NCI-H2196 treated with DMSO at 0.1 percent for 48 hours (cell line): ENCODE data around the gene FAM193A.
"Not testable (repeated sequence)": the region's sequence is repeated elsewhere in the genome, so short reads cannot be mapped to it uniquely, and the experiment has no call there.

Source experiments
- DNase-seq: peaks from one replicate; lab custom pipeline; 2025; ENCODE audit not compliant: unreplicated experiment; lab: John Stamatoyannopoulos, UW

The FAM193A gene

DNA sequence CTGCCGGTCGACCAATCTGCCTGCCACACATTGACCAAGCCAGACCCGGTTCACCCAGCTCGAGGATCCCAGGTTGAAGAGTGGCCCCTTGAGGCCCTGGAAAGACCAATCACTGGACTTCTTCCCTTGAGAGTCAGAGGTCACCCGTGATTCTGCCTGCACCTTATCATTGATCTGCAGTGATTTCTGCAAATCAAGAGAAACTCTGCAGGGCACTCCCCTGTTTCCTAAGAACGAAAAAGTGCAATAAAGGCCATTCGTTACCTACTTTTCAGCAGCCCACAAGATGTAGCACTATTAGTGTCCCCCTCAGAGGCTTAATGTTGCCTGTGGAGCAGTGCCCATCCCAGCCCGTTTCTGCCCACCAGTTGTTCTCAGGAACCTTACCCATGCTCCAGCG is 22.3 kb upstream of the FAM193A start:
- not testable (repeated sequence) for DNase-seq

- DNase-seq, result not testable (repeated sequence)
Observed at GRCh38 chr4:2514944-2515343, 21.5 kb upstream of the FAM193A start.

DNA sequence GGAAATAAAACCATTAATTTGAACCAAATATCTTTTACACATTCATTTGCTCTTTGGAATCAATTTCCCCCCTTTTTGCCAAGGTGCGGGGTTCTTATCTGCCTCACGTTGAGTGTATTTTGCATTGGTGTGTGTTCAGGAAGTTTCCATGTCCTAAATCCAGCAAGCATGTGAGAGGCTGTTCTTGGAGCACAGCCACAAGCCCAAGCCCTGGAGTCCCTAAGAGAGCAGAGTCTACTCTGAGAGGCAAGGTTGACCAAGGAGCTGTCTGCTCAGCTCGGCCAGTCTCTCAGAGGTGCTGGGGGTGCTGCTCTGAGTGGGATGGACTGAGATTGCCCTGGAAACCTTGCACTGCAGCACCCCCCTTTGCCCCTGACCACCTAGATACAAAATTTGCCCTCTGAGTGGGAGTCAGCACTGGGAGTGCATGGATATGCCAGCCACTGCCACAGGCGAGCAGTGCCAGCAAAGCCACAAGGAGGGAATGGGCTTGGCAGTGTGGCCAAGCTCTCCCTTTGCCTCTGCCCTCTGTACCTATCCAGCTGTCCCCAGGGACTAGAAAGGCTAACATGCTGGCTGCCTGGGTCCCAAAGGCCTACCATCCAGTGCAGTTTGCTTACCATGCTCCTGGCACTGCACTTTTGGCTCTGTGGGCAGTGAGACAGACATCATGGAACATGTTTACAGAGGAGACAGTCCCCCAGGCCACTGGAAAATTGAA is 20.5 kb upstream of the FAM193A start:
- no peak for DNase-seq

DNA sequence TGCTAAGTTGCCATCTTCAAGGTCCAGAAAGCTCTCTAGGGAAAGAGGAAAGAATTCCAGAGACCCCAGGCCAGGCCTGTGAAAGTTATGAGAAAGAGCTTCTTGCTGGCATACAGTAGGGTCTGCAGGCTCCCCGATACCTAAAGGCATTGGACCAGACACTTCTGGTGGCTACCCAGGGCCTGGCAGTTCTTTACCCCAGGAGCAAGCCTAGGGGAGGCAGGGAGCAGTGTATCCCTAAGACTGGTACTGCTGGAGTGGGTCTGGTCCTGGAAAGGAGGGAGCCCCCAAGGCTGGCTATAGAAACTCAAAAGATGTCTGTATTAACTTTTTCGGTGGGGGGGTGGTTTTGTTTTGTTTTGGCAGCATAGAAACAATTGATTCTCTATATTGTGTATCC is 19.8 kb upstream of the FAM193A start:
- DNase-seq, result no peak

DNA sequence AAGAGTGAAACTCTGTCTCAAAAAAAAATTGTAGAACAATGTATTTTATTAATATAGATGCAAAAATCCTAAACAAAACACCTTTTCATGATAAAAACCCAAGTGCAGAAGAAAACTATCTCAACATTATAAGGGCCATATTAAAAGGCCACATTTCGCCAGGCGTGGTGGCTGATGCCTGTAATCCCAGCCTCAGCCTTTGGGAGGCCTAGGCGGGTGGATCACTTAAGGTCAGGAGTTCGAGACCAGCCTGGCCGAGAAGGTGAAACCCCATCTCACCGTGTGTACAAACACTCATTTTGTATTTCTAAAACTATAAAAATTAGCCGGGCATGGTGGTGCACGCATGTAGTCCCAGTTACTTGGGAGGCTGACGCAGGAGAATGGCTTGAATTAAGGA is 9.9 kb upstream of the FAM193A start:
- DNase-seq, result no peak

DNA sequence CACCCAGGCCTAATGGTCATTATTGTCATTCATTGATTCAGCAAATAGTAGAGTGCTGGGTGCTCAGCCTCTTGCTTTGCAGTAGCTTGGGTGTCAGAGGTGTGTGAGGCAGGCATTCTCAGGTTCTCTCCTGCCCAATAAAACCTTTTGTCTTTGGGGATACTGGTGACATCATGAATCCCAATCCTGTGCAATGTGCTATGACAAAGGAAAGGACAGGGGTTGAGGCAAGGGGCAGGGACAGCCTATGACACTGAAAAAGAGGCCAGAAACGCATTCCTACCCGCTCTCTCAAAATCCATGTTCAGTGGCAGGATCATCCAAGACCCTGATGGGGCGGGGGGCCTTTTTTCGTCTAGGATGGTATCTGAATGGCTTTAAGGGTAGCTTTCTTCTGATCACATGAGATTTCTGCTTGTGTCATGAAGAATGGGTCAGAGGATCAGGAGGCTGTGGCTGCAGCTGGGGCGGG is 1.5 kb upstream of the FAM193A start:
- DNase-seq, result peak; percentile 7

DNA sequence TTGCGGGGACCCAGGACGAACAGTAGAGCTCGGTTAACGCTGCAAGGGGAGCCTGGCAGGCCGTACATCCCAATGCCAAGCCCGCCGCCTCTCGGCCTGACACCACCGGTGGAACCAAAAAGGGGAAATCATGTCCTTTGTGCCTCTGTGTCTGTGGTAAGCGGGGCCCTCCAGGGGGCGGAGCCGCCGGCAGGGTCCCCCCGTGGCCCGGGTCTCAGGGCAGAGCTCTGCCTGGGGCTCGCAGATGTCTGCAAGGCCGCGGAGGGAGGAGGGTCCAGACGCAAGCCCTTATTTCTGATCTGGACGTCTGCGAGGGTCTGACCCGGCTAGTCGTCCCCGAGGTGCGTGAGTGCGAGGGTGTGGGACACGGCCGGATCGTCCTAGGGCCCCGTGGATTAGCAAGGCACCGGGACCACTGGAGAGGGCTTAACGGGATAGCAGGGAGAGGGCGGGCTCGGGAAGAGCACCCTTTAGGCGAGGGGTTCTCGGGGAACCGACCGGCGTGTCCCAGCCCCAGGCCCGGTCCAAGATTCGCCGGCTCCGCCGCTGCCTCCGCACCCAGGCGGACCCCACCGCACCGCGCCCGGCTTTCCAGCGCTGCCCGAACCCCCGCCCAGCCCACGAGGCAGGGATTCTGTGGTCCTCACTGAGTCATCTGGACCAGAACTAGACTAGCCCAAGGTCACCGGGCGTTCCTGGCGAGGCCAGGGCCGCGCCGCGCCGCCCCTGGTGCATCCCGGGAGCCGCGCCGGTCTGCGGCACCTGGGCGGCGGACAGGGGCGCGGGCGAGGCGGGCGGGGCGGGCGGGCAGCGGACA is 863 bp upstream of the FAM193A start:
- DNase-seq, result no peak

DNA sequence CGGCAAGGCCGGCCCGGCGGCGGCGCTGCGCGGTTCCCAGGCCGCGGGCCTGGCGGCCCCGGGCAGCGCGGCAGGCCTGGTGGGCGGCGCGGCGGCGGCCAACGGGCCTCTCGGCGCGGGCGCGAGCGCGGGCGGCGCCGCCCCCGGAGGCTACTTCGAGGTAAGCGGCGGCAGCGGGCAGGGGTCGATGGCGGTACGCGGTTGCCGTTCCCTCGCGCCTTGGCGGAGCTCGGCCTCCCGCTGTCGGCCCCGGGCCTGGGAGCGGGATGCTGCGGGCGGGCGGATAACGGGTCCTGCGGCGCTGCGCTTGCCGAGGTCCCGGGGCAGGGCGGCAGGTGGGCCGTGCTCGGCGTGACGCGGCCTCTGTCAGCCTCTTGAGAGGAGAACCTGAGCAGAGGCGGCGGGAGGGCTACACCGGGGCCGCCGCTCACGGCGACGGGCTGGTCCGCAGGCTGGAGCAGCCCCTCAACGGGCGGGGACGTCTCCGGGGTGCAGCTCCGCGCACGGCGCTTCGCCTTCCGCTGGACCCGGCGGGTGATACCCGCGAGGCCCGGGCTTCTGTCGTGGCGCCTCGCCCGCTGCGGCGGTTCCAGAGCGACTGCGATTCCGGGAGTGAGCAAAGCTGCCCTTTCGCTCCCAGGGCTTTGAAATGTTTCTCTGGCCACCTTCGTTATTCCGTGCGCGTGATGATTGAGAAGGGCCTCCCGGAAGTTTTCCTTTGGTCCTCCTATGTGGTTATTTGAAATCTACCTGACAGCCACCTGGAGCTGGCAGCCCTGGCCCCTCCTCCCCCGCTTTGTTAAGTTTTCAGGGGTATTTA is 774 bp downstream of the FAM193A start:
- peak; percentile 17 for DNase-seq

DNA sequence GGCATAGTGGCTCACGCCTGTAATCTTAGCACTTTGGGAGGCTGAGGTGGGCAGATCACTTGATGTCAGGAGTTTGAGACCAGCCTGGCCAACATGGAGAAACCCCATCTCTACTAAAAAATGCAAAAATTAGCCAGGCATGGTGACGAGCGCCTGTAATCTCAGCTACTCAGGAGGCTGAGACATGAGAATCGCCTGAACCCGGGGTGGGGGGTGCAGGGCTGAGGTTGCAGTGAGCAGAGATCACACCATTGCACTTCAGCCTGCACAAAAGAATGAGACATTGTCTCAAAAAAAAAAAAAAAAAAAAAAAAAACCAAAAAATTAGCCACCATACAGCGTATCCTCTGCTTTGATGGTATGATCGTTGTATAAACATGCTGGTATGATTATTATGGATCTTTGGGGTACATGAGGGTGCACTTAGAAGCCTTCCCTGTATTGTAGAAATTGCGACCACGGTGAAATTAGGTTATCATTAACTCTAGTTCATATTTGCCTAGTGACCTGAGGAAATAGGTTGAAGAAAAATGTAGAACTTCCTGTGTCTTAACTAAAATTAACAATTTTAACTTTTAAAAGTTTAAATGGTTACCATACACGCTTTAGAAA is 7.2 kb downstream of the FAM193A start:
- not testable (repeated sequence) for DNase-seq

DNA sequence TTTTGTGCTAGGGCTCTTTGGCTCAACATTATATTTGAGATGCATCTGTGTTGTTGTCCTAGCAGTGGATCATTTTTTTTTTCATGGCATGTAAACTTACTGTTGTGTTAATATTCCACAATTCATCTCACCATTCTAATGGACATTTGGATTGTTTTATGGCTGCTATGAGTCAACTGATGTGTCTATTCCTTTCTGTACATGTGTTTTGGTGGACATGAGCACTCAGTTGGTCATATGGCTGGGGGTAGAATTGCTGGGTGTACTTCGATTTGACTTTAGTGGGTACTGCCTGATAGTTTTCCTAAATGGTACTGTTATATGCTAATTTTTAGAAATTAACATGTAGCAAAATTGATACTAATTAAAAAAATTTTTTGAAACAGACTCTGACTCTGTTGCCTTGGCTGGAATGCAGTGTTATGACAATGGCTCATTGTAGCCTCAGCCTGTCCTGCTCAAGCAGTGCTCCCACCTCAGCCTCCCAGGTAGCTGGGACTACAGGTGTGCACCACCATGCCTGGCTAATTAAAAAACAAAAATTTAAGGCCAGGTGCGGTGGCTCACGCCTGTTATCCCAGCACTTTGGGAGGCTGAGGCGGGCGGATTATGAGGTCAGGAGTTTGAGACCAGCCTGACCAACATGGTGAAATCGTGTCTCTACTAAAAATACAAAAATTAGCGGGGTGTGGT is 9.0 kb downstream of the FAM193A start:
- no peak for DNase-seq

DNA sequence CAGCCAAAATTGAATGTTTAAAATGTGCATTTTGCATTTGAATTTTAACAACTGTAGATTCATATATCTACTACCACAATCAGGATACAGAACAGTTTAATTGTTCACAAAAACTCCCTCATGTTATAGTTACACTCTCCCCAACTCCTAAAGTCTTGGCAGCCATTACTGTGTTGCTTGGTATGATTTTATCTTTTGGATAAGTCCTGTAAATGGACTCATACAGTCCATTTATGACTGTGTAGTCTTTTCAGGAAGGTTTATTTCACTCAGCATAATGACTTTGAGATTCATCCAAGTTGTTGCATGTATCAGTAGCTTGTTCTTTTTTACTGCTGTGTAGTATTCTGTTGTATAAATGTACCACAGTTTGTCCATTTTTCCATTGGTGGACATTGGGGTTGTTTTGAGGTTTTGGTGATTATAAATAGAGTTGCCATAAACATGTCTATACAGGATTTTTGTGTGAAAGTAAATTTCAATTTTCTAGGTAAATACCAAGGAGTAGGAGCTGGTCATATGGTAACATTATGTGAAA is 9.9 kb downstream of the FAM193A start:
- no peak for DNase-seq

DNA sequence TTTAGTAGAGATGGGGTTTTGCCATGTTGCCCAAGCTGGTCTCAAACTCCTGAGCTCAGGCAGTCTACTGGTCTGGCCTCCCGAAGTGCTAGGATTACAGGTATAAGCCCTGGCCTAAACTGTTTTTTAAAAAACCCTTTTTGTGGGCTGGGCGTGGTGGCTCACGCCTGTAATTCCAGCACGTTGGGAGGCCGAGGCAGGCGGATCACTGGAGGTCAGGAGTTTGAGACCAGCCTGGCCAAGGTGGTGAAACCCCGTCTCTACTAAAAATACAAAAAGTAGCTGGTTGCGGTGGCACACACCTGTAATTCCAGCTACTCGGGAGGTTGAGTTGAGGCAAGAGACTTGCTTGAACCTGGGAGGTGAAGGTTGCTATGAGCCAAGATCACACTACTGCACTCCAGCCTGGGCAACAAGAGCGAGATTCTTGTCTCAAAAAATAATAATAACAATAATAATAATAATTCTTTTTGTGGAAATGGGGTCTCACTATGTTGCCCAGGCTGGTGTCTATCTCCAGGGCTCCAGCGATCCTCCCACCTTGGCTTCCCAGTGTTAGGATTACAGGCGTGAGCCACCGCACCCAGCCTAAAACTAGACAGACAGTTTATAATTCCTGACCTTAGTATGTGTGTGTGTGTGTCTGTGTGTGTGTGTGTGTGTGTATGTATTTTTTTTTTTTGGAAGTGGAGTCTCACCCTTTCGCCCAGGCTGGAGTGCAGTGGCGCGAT is 10.7 kb downstream of the FAM193A start:
- not testable (repeated sequence) for DNase-seq

- DNase-seq, result no peak
Observed at GRCh38 chr4:2551118-2551517, 14.7 kb downstream of the FAM193A start.

- no peak for DNase-seq
Observed at GRCh38 chr4:2552806-2553205, 16.4 kb downstream of the FAM193A start.

DNA sequence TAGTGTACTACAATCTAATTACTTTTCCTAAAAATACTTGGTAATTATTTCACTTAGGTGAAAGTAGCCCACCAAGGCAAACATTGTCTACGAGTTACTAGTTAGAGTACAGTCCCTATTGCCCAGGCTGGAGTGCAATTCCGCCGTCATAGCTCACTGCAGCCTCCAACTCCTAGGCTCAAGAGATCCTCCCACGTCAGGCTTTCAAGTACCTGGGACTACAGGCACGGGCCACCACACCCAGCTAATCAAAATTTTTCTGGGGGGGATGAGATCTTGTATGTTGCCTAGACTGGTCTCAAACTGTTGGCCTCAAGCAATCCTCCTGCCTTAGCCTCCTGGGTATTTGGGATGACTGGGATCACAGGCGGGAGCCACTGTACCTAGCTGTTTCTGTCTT is 21.9 kb downstream of the FAM193A start:
- DNase-seq, result no peak

GRCh38 chr4:2560167-2560566 is 23.7 kb downstream of the FAM193A start:
- no peak for DNase-seq

DNA sequence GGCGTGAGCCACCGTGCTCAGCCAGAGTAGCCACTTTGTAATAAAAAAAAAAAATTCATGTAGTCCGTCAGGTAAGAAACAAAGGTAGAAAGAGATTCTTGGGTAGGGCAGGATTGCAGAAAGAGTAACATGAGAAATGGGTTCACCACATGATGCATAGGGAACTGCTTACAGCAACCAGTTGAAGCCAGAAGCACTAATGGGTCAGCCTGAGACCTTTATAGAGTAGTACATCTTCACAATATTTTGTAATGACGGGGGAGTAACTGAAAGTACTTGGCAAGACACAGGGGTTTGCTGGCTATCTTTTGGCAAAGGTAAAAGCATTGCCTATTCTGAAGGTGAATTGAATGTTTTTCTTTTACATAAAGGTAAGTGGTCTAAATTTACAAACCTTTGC is 29.1 kb downstream of the FAM193A start:
- no peak for DNase-seq

- no peak for DNase-seq
Observed at GRCh38 chr4:2570036-2570435, 33.6 kb downstream of the FAM193A start.

- no peak for DNase-seq
Observed at GRCh38 chr4:2570551-2571222, 34.2 kb downstream of the FAM193A start.
